Fibroblast of lung (primary cell): Measurements from ENCODE around the gene PRRG2. TPM values are rescaled to one million over a fixed set of nuclear protein-coding genes. Genes with fewer than 3 reads are reported as not detected.

Experiments used
- DNase-seq, 2 donors: peaks; one replicate each; pipeline versions ENCODE4 v3.0.0 to v3.0.0-alpha.2; 2010; ENCODE audit warnings: low read depth in 2 of 2
- H2AFZ ChIP-seq: 2 replicates; pipeline ENCODE4 v1.5.1; 2012; ENCODE audit warnings: low read length, control low read depth, inconsistent platforms
- H3K27ac ChIP-seq: 2 replicates; pipeline ENCODE4 v1.5.1; 2011; ENCODE audit warnings: low read length, control low read depth; ENCODE audit not compliant: insufficient read depth
- H3K27me3 ChIP-seq: 2 replicates; pipeline ENCODE4 v1.5.1; 2011; ENCODE audit warnings: mild to moderate bottlenecking, low read length; ENCODE audit not compliant: control insufficient read depth, insufficient read depth
- H3K36me3 ChIP-seq: 2 replicates; pipeline ENCODE4 v1.5.1; 2011; ENCODE audit warnings: low read length; ENCODE audit not compliant: control insufficient read depth, insufficient read depth
- H3K4me1 ChIP-seq: 2 replicates; pipeline ENCODE4 v1.5.1; 2011; ENCODE audit warnings: low read length; ENCODE audit not compliant: control insufficient read depth, insufficient read depth; ENCODE audit errors: extremely low read depth
- H3K4me2 ChIP-seq: 2 replicates; pipeline ENCODE4 v1.5.1; 2011; ENCODE audit warnings: low read length, control low read depth; ENCODE audit not compliant: insufficient read depth; ENCODE audit errors: extremely low read depth
- H3K4me3 ChIP-seq, 4 experiments: fragments of 200-600 bp in 1 of 4; sonication (generic) in 1 of 4; replicated peaks in 1 of 4; 2 replicates each; pipeline ENCODE4 v1.5.1; 2011 to 2016; ENCODE audit warnings: low read length in 4 of 4, low read depth in 3 of 4, mild to moderate bottlenecking in 3 of 4, control low read depth in 2 of 4, inconsistent platforms in 1 of 4, mixed read lengths in 1 of 4; ENCODE audit not compliant: insufficient read depth in 1 of 4; ENCODE audit errors: control extremely low read depth in 1 of 4
- H3K79me2 ChIP-seq: 2 replicates; pipeline ENCODE4 v1.5.1; 2012; ENCODE audit warnings: mild to moderate bottlenecking, low read length, inconsistent platforms; ENCODE audit not compliant: control insufficient read depth, insufficient read depth
- H3K9ac ChIP-seq: 2 replicates; pipeline ENCODE4 v1.5.1; 2011; ENCODE audit warnings: mild to moderate bottlenecking, low read length, control low read depth; ENCODE audit not compliant: insufficient read depth
- H3K9me3 ChIP-seq: 2 replicates; pipeline ENCODE4 v1.5.1; 2012; ENCODE audit warnings: low read depth, low read length; ENCODE audit not compliant: control insufficient read depth, insufficient read depth
- H4K20me1 ChIP-seq: 2 replicates; pipeline ENCODE4 v1.5.1; 2011; ENCODE audit warnings: low read length; ENCODE audit not compliant: control insufficient read depth, insufficient read depth; ENCODE audit errors: extremely low read depth
- EZH2 ChIP-seq: IDR thresholded peaks from 2 replicates; pipeline ENCODE4 v1.5.1; 2012; ENCODE audit warnings: low read length, control low read depth, mild to moderate bottlenecking; ENCODE audit errors: missing control alignments
- polyA plus RNA-seq, 2 donors: library from polyadenylated mRNA; depleted of rRNA in 1 of 2; stranded (reverse) in 1 of 2; unstranded in 1 of 2; fragments of >200 nt; gene quantifications; 2 replicates each; pipeline ENCODE4 v1.2.1, GENCODE V29; 2011 to 2012; ENCODE audit warnings: missing spikeins in 1 of 2
- total RNA-seq: library from RNA; depleted of rRNA; stranded (reverse); fragments of >200 nt; gene quantifications from 2 replicates; pipeline ENCODE4 v1.2.1, GENCODE V29; 2014
- TF ChIP-seq, protein P1 (sequence below), 2 donors: IDR thresholded peaks in 1 of 2; conservative IDR thresholded peaks in 1 of 2; 1 replicate in 1 of 2; 2 replicates in 1 of 2; pipeline ENCODE4 v1.5.1; 2011 to 2012; ENCODE audit warnings: low read length in 2 of 2, control low read depth in 1 of 2, inconsistent platforms in 1 of 2, low read depth in 1 of 2, mild to moderate bottlenecking in 1 of 2

Gene PRRG2
- total and polyA plus RNA-seq, 2 donors (not counting 1 experiment from before 2014, with no cell fraction given), result 0.17 TPM; not detected in 1

GRCh38 chr19:49570997-49571676 lies 10.0 kb upstream of the PRRG2 start:
- peaks cover 17% of the 10 kb centered on the region for H3K79me2 ChIP-seq
- no peaks in the 10 kb centered on the region for H4K20me1 ChIP-seq
- no peak overlapping the region for H3K4me2 ChIP-seq
- no peak overlapping the region for H3K27ac ChIP-seq
- H3K27me3 ChIP-seq, result no peaks in the 10 kb centered on the region
- TF ChIP-seq, protein P1, sequence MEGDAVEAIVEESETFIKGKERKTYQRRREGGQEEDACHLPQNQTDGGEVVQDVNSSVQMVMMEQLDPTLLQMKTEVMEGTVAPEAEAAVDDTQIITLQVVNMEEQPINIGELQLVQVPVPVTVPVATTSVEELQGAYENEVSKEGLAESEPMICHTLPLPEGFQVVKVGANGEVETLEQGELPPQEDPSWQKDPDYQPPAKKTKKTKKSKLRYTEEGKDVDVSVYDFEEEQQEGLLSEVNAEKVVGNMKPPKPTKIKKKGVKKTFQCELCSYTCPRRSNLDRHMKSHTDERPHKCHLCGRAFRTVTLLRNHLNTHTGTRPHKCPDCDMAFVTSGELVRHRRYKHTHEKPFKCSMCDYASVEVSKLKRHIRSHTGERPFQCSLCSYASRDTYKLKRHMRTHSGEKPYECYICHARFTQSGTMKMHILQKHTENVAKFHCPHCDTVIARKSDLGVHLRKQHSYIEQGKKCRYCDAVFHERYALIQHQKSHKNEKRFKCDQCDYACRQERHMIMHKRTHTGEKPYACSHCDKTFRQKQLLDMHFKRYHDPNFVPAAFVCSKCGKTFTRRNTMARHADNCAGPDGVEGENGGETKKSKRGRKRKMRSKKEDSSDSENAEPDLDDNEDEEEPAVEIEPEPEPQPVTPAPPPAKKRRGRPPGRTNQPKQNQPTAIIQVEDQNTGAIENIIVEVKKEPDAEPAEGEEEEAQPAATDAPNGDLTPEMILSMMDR (conservative IDR thresholded peaks at IDR 0.05 in 1 of 2, IDR thresholded peaks at IDR 0.05 in 1 of 2; ENCODE audit: low read depth in 1 of 2, low read length in 2 of 2), result no peak
- TF ChIP-seq EZH2, result no peak
- H3K9me3 ChIP-seq, result no peaks in the 10 kb centered on the region
- H3K4me3 ChIP-seq, result no peak overlapping the region
- DNase-seq, result no peak
- no peak overlapping the region for H2AFZ ChIP-seq
- H3K36me3 ChIP-seq, result peaks cover 5% of the 10 kb centered on the region
- H3K9ac ChIP-seq, result no peak overlapping the region
- H3K4me1 ChIP-seq, result no peaks in the 10 kb centered on the region

GRCh38 chr19:49573009-49573408 lies 8.1 kb upstream of the PRRG2 start:
- Histone ChIP-seq H3K4me3 (no peak overlapping the region), H3K36me3 (peaks cover 5% of the 10 kb centered on the region), H3K9me3 (no peaks in the 10 kb centered on the region), H3K4me1 (no peaks in the 10 kb centered on the region), H3K27me3 (no peaks in the 10 kb centered on the region), H2AFZ (no peak overlapping the region), H3K4me2 (no peak overlapping the region), H3K27ac (no peak overlapping the region), H3K9ac (no peak overlapping the region), H4K20me1 (no peaks in the 10 kb centered on the region), H3K79me2 (peaks cover 23% of the 10 kb centered on the region)
- TF ChIP-seq, protein P1 (conservative IDR thresholded peaks at IDR 0.05 in 1 of 2, IDR thresholded peaks at IDR 0.05 in 1 of 2; ENCODE audit: low read depth in 1 of 2, low read length in 2 of 2), result no peak
- no peak for TF ChIP-seq EZH2
- no peak for DNase-seq

DNA sequence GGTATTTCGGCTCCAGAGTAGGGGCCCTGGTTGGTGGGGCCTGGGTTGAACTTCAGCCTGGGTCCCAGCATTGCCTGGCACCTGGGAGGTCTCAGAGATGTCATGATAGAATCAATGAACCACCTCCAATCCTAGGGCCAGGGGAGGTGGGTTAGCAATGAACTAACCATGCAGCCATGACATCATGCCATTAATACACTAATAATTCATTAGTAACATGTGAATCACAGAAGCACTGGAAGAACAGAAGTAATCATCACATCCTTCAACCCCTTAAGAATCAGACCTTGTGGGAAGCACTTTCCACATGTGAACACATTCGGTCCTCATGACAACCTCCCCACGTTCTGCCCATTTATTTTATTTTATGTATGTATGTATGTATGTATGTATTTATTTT lies 7.7 kb upstream of the PRRG2 start:
- no peak overlapping the region for H2AFZ ChIP-seq
- no peak for TF ChIP-seq EZH2
- TF ChIP-seq, protein P1 (conservative IDR thresholded peaks at IDR 0.05 in 1 of 2, IDR thresholded peaks at IDR 0.05 in 1 of 2; ENCODE audit: low read depth in 1 of 2, low read length in 2 of 2), result no peak
- no peak overlapping the region for H3K27ac ChIP-seq
- no peaks in the 10 kb centered on the region for H4K20me1 ChIP-seq
- no peak for DNase-seq
- H3K4me2 ChIP-seq, result no peak overlapping the region
- H3K9me3 ChIP-seq, result no peaks in the 10 kb centered on the region
- no peak overlapping the region for H3K9ac ChIP-seq
- no peaks in the 10 kb centered on the region for H3K27me3 ChIP-seq
- H3K4me3 ChIP-seq, result no peak overlapping the region
- H3K36me3 ChIP-seq, result peaks cover 5% of the 10 kb centered on the region
- no peaks in the 10 kb centered on the region for H3K4me1 ChIP-seq
- H3K79me2 ChIP-seq, result peaks cover 27% of the 10 kb centered on the region
